OCI-LY1 (cell line): ENCODE measurements around the gene APC.

Experiments used
- EZH2 ChIP-seq: fragments of 200-600 bp; sonication (generic), shearing (Covaris generic); IDR thresholded peaks from 2 replicates; pipeline ENCODE4 v1.8.0; 2017; ENCODE audit warnings: borderline replicate concordance, mixed run types, mild to moderate bottlenecking, antibody characterized with exemption, low read length, moderate library complexity, mixed read lengths
- TF ChIP-seq, protein P1 (sequence below): fragments of 200-600 bp; sonication (generic), shearing (Covaris generic); IDR thresholded peaks from 2 replicates; pipeline ENCODE4 v1.5.1; 2017; ENCODE audit warnings: mild to moderate bottlenecking, antibody characterized with exemption, low read length, moderate library complexity, mixed read lengths

DNA sequence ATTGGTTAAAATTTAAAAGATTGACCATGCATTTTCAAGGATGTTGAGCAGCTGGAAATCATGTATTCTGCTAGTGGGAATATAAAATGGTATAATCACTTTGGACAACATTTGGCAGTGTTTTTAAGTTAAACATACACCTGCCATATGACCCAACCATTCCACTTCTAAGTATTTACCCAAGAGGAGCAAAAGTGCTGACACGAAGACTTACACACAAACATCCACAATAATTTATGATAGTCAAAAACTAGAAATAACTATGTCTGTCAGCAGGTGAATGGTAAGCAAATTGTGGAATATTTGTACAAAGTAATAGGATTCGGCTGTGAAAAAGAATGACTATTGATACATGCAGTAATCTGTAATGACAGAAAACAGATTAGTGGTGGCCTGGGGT, 92.7 kb downstream of the APC start:
- no peak for TF ChIP-seq EZH2
- TF ChIP-seq, protein P1, sequence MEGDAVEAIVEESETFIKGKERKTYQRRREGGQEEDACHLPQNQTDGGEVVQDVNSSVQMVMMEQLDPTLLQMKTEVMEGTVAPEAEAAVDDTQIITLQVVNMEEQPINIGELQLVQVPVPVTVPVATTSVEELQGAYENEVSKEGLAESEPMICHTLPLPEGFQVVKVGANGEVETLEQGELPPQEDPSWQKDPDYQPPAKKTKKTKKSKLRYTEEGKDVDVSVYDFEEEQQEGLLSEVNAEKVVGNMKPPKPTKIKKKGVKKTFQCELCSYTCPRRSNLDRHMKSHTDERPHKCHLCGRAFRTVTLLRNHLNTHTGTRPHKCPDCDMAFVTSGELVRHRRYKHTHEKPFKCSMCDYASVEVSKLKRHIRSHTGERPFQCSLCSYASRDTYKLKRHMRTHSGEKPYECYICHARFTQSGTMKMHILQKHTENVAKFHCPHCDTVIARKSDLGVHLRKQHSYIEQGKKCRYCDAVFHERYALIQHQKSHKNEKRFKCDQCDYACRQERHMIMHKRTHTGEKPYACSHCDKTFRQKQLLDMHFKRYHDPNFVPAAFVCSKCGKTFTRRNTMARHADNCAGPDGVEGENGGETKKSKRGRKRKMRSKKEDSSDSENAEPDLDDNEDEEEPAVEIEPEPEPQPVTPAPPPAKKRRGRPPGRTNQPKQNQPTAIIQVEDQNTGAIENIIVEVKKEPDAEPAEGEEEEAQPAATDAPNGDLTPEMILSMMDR, result no peak
